ENCODE results near the gene ZNF784. TPM values are rescaled to one million over a fixed set of nuclear protein-coding genes. Genes with fewer than 3 reads are reported as not detected.

ZNF784 gene
- total RNA-seq, 1 donor from 2014 or later: 3.7 TPM

- no peak for DNase-seq (ENCODE audit: low read depth, low spot score)
Observed at GRCh38 chr19:55621673-55622231, 2.6 kb downstream of the ZNF784 start.

- DNase-seq (ENCODE audit: low read depth, low spot score): no peak
Observed at GRCh38 chr19:55621205-55621672, 3.1 kb downstream of the ZNF784 start.

GRCh38 chr19:55620410-55621204 is 3.8 kb downstream of the ZNF784 start:
- DNase-seq (ENCODE audit: low read depth, low spot score): no peak

GRCh38 chr19:55619286-55619685 is 5.1 kb downstream of the ZNF784 start:
- no peak for DNase-seq (ENCODE audit: low read depth, low spot score)

GRCh38 chr19:55618426-55618825 is 5.9 kb downstream of the ZNF784 start:
- no peak for DNase-seq (ENCODE audit: low read depth, low spot score)

GRCh38 chr19:55617426-55617825 is 6.9 kb downstream of the ZNF784 start:
- DNase-seq (ENCODE audit: low read depth, low spot score): no peak

GRCh38 chr19:55616395-55616875 is 7.9 kb downstream of the ZNF784 start:
- no peak for DNase-seq (ENCODE audit: low read depth, low spot score)

- DNase-seq (ENCODE audit: low read depth, low spot score): no peak
Observed at GRCh38 chr19:55615543-55616394, 8.6 kb downstream of the ZNF784 start.

GRCh38 chr19:55614711-55615542 is 9.4 kb downstream of the ZNF784 start:
- DNase-seq (ENCODE audit: low read depth, low spot score): no peak

- no peak for DNase-seq (ENCODE audit: low read depth, low spot score)
Observed at GRCh38 chr19:55613930-55614710, 10.2 kb downstream of the ZNF784 start.

- DNase-seq (ENCODE audit: low read depth, low spot score): no peak
Observed at GRCh38 chr19:55613396-55613795, 11.0 kb downstream of the ZNF784 start.

- DNase-seq (ENCODE audit: low read depth, low spot score): no peak
Observed at GRCh38 chr19:55611983-55612645, 12.3 kb downstream of the ZNF784 start.

- no peak for DNase-seq (ENCODE audit: low read depth, low spot score)
Observed at GRCh38 chr19:55611300-55611982, 12.9 kb downstream of the ZNF784 start.

- no peak for DNase-seq (ENCODE audit: low read depth, low spot score)
Observed at GRCh38 chr19:55609326-55609725, 15.0 kb downstream of the ZNF784 start.

- no peak for DNase-seq (ENCODE audit: low read depth, low spot score)
Observed at GRCh38 chr19:55606817-55607216, 17.5 kb downstream of the ZNF784 start.

GRCh38 chr19:55606471-55606787 is 17.9 kb downstream of the ZNF784 start:
- DNase-seq (ENCODE audit: low read depth, low spot score): no peak

- peak; percentile 61 for DNase-seq (ENCODE audit: low read depth, low spot score)
Observed at GRCh38 chr19:55605637-55606470, 18.5 kb downstream of the ZNF784 start, which contains the start of gene ZNF865. ZNF865 (plus strand) TSS chr19:55605647; CDS start chr19:55613619, 7,972 bp downstream.

GRCh38 chr19:55605207-55605636 is 19.1 kb downstream of the ZNF784 start:
- DNase-seq (ENCODE audit: low read depth, low spot score): peak; percentile 84

Data from pulmonary artery endothelial cell (primary cell).